ENCODE measurements around the gene ZNF276. TPM values are rescaled to one million over a fixed set of nuclear protein-coding genes. Genes with fewer than 3 reads are reported as not detected.

The ZNF276 gene
- total RNA-seq, 1 experiment from 2014 or later: 19.9 TPM

GRCh38 chr16:89727406-89728120 is 6.2 kb downstream of the ZNF276 start:
- H3K36me3 ChIP-seq (ENCODE audit: control insufficient read depth, insufficient read depth, low read length): peaks cover 3% of the 10 kb centered on the region; the same call in 1 of the 2 replicates
- no peak for DNase-seq (ENCODE audit: low read depth, low spot score)
- H3K27me3 ChIP-seq (ENCODE audit: control insufficient read depth, insufficient read depth, low read length): no peaks in the 10 kb centered on the region
- no peak overlapping the region for H3K27ac ChIP-seq (ENCODE audit: low read length)
- TF ChIP-seq CTCF (IDR thresholded peaks at IDR 0.05) (no peak), TCF7L2 (IDR thresholded peaks at IDR 0.05; ENCODE audit: low read depth, low read length) (no peak), SIN3A (IDR thresholded peaks at IDR 0.05; ENCODE audit: borderline replicate concordance, insufficient read depth, low read depth, low read length) (no peak), REST (IDR thresholded peaks at IDR 0.05; ENCODE audit: insufficient read depth in 1 of 2, low read depth in 2 of 2, low read length in 1 of 2) (no peak), POLR2AphosphoS5 (IDR thresholded peaks at IDR 0.05; ENCODE audit: low read depth, low read length) (no peak)
- intact Hi-C loops (cut with micrococcal nuclease; ENCODE audit: unreplicated experiment): no loop called here
- POLR2A ChIA-PET: no interaction called here
- no peak for ATAC-seq
- H3K4me3 ChIP-seq (ENCODE audit: low read depth in 2 of 2, low read length in 2 of 2): no peak overlapping the region
- H3K4me1 ChIP-seq (ENCODE audit: control insufficient read depth, insufficient read depth, low read length): no peaks in the 10 kb centered on the region
- CTCF ChIA-PET: interaction anchor here (0.5 kb wide), 1 partner anchor 13 kb away, joined by 3 read pairs; no protein-coding TSS in a partner anchor
- in situ Hi-C loops (cut with HindIII; ENCODE audit: low pct_unique_long_range_greater_than_20kb, low sequenced_read_pairs): no loop called here
- H3K9me3 ChIP-seq (ENCODE audit: control insufficient read depth, insufficient read depth, low read depth, low read length): no peaks in the 10 kb centered on the region
- no TSS peak for BruUV-seq (replicated peaks)

GRCh38 chr16:89729293-89729692 is 8.0 kb downstream of the ZNF276 start:
- ATAC-seq (no peak), DNase-seq (ENCODE audit: low read depth, low spot score) (no peak)
- in situ Hi-C loops (cut with HindIII; ENCODE audit: low pct_unique_long_range_greater_than_20kb, low sequenced_read_pairs): no loop called here
- no TSS peak for BruUV-seq (replicated peaks)
- Histone ChIP-seq H3K4me3 (ENCODE audit: low read depth in 2 of 2, low read length in 2 of 2) (no peak overlapping the region), H3K27ac (ENCODE audit: low read length) (no peak overlapping the region), H3K27me3 (ENCODE audit: control insufficient read depth, insufficient read depth, low read length) (no peaks in the 10 kb centered on the region), H3K4me1 (ENCODE audit: control insufficient read depth, insufficient read depth, low read length) (no peaks in the 10 kb centered on the region), H3K36me3 (ENCODE audit: control insufficient read depth, insufficient read depth, low read length) (peaks cover 3% of the 10 kb centered on the region; the same call in 1 of the 2 replicates), H3K9me3 (ENCODE audit: control insufficient read depth, insufficient read depth, low read depth, low read length) (no peaks in the 10 kb centered on the region)
- intact Hi-C loops (cut with micrococcal nuclease; ENCODE audit: unreplicated experiment): no loop called here
- ChIA-PET POLR2A (no interaction called here), CTCF (no interaction called here)
- no peak for TF ChIP-seq POLR2AphosphoS5 (IDR thresholded peaks at IDR 0.05; ENCODE audit: low read depth, low read length)
- no peak for TF ChIP-seq TCF7L2 (IDR thresholded peaks at IDR 0.05; ENCODE audit: low read depth, low read length)
- no peak for TF ChIP-seq SIN3A (IDR thresholded peaks at IDR 0.05; ENCODE audit: borderline replicate concordance, insufficient read depth, low read depth, low read length)
- no peak for TF ChIP-seq REST (IDR thresholded peaks at IDR 0.05; ENCODE audit: insufficient read depth in 1 of 2, low read depth in 2 of 2, low read length in 1 of 2)
- TF ChIP-seq CTCF (IDR thresholded peaks at IDR 0.05): no peak

Measured in Panc1 (cell line).